HepG2 (cell line): Measurements from ENCODE around the gene ST13. TPM values are rescaled to one million over a fixed set of nuclear protein-coding genes. Genes with fewer than 3 reads are reported as not detected.

Experiments used
- ATAC-seq: fragments of 200-7000 bp; cut with Tn5 transposase; 3 replicates; pipeline ENCODE4 v1.9.1; 2020; ENCODE audit warnings: mild to moderate bottlenecking, moderate library complexity
- BruUV-seq: library from RNA; stranded (reverse); fragments of 400-500 nt; replicated peaks from 2 replicates; lab custom pipeline; 2021; lab: Mats Ljungman, UMichigan
- CTCF ChIA-PET: fragments of 300-600 bp; formaldehyde crosslinking; extraction: SDS; loops from one replicate; lab custom pipeline; 2021; ENCODE audit warnings: low total read pairs, inconsistent platforms, low intra/inter-chr PET ratio; lab: Yijun Ruan, JAX
- POLR2A ChIA-PET: fragments of 350-600 bp; sonication (Branson Sonifier 250); formaldehyde crosslinking; loops from one replicate; lab custom pipeline; 2020; ENCODE audit warnings: antibody characterized with exemption, inconsistent platforms; lab: Yijun Ruan, JAX
- DNase-seq: peaks from one replicate; pipeline ENCODE4 v3.0.0-alpha.2; 2015; ENCODE audit warnings: low spot score
- FAIRE-seq: peaks from 3 replicates; lab custom pipeline; 2011; peaks lifted over from hg19 to GRCh38; lab: Jason Lieb, UNC
- H2AFZ ChIP-seq: one replicate; pipeline ENCODE4 v1.6.1; 2011; ENCODE audit warnings: low read length, inconsistent platforms
- H3K27ac ChIP-seq: fragments of 300-600 bp; 3 replicates; pipeline ENCODE4 v1.8.0; 2011; ENCODE audit warnings: mixed run types, mild to moderate bottlenecking, mixed read lengths, low read length, inconsistent platforms; ENCODE audit not compliant: insufficient read depth; ENCODE audit errors: extremely low read length
- H3K27me3 ChIP-seq, 2 experiments: fragments of 200-600 bp in 1 of 2; 2 replicates in 1 of 2; 3 replicates in 1 of 2; pipeline versions ENCODE4 v1.6.0 to v1.8.0; 2011; ENCODE audit warnings: low read length in 2 of 2, mild to moderate bottlenecking in 2 of 2, moderate library complexity in 2 of 2, inconsistent platforms in 1 of 2; ENCODE audit not compliant: insufficient read depth in 2 of 2, control insufficient read depth in 1 of 2
- H3K36me3 ChIP-seq, 2 experiments: fragments of 200-600 bp in 1 of 2; replicated peaks in 1 of 2; 2 replicates in 1 of 2; 3 replicates in 1 of 2; pipeline versions ENCODE4 v1.5.1 to v1.8.0; 2011; ENCODE audit warnings: low read length in 2 of 2, inconsistent platforms in 1 of 2; ENCODE audit not compliant: insufficient read depth in 2 of 2, control insufficient read depth in 1 of 2
- H3K4me1 ChIP-seq: 2 replicates; pipeline ENCODE4 v1.5.1; 2012; ENCODE audit warnings: low read length, inconsistent platforms; ENCODE audit not compliant: insufficient read depth
- H3K4me2 ChIP-seq: 2 replicates; pipeline ENCODE4 v1.6.0; 2011; ENCODE audit warnings: low read depth, low read length, inconsistent platforms
- H3K4me3 ChIP-seq, 3 experiments: fragments of 200-600 bp in 1 of 3; sonication (generic), shearing (Covaris generic) in 1 of 3; replicated peaks in 1 of 3; 2 replicates each; pipeline ENCODE4 v1.5.1; 2011 to 2016; ENCODE audit warnings: low read length in 3 of 3, inconsistent platforms in 2 of 3, low read depth in 2 of 3, mild to moderate bottlenecking in 2 of 3, control low read depth in 1 of 3, mixed read lengths in 1 of 3; ENCODE audit not compliant: insufficient read depth in 1 of 3
- H3K79me2 ChIP-seq: one replicate; pipeline ENCODE4 v1.6.1; 2011; ENCODE audit warnings: low read length, inconsistent platforms; ENCODE audit not compliant: insufficient read depth
- H3K9ac ChIP-seq: 2 replicates; pipeline ENCODE4 v1.6.0; 2011; ENCODE audit warnings: mild to moderate bottlenecking, low read depth, low read length, inconsistent platforms; ENCODE audit not compliant: insufficient read depth
- H3K9me3 ChIP-seq: 2 replicates; pipeline ENCODE4 v1.5.1; 2012; ENCODE audit warnings: mild to moderate bottlenecking, low read length
- H4K20me1 ChIP-seq: 2 replicates; pipeline ENCODE4 v1.6.0; 2011; ENCODE audit warnings: inconsistent platforms, mild to moderate bottlenecking, low read length, moderate library complexity; ENCODE audit not compliant: insufficient read depth
- FOXJ3 ChIP-seq: sonication (generic); formaldehyde crosslinking; IDR thresholded peaks from 2 replicates; pipeline ENCODE4 v1.4.0; 2020; ENCODE audit warnings: missing genetic modification reagents, mild to moderate bottlenecking, borderline replicate concordance
- GMEB2 ChIP-seq: IDR thresholded peaks from 2 replicates; pipeline ENCODE4 v1.6.1; 2016; ENCODE audit warnings: missing biosample characterization, missing genetic modification reagents, low read depth
- HNF4G ChIP-seq, 2 experiments: sonication (generic) in 1 of 2; formaldehyde crosslinking in 1 of 2; IDR thresholded peaks; 2 replicates each; pipeline versions ENCODE4 v1.4.0 to v1.6.1; 2011 to 2020; ENCODE audit warnings: borderline replicate concordance in 2 of 2, low read depth in 2 of 2, mild to moderate bottlenecking in 2 of 2, low read length in 1 of 2, missing genetic modification reagents in 1 of 2, moderate library complexity in 1 of 2
- JARID2 ChIP-seq: sonication (generic); formaldehyde crosslinking; IDR thresholded peaks from 2 replicates; pipeline ENCODE4 v1.8.1; 2023; ENCODE audit warnings: missing genetic modification reagents, inconsistent platforms; ENCODE audit not compliant: insufficient replicate concordance
- KDM5B ChIP-seq: sonication (generic); formaldehyde crosslinking; IDR thresholded peaks from 2 replicates; pipeline ENCODE4 v1.4.0; 2020; ENCODE audit warnings: missing genetic modification reagents, mild to moderate bottlenecking, borderline replicate concordance
- KLF11 ChIP-seq: IDR thresholded peaks from 2 replicates; pipeline ENCODE4 v1.6.1; 2016; ENCODE audit warnings: missing compliant biosample characterization
- MYPOP ChIP-seq: sonication (generic); formaldehyde crosslinking; IDR thresholded peaks from 2 replicates; pipeline ENCODE4 v1.8.1; 2023; ENCODE audit warnings: mild to moderate bottlenecking, moderate library complexity, missing genetic modification reagents
- PHB2 ChIP-seq: fragments of 450-650 bp; IDR thresholded peaks from 2 replicates; pipeline ENCODE4 v1.6.1; 2018; ENCODE audit not compliant: partially characterized antibody
- SP5 ChIP-seq: IDR thresholded peaks from 2 replicates; pipeline ENCODE4 v1.6.1; 2016; ENCODE audit warnings: low read depth, borderline replicate concordance
- ZNF577 ChIP-seq: sonication (generic); formaldehyde crosslinking; IDR thresholded peaks from 2 replicates; pipeline ENCODE4 v1.4.0; 2020; ENCODE audit warnings: mild to moderate bottlenecking, low read depth, missing genetic modification reagents, borderline replicate concordance
- ZNF747 ChIP-seq: sonication (generic); formaldehyde crosslinking; IDR thresholded peaks from 2 replicates; pipeline ENCODE4 v1.8.1; 2023; ENCODE audit warnings: missing genetic modification reagents, mild to moderate bottlenecking, borderline replicate concordance
- ZNF766 ChIP-seq: sonication (generic); formaldehyde crosslinking; IDR thresholded peaks from 2 replicates; pipeline ENCODE4 v1.5.0; 2020; ENCODE audit warnings: missing genetic modification reagents, borderline replicate concordance
- WGBS: methylation state at CpG from one replicate; pipeline ENCODE4 v1.1.6; 2017; ENCODE audit warnings: low lambda C conversion rate; 5-methylcytosine and 5-hydroxymethylcytosine counted together
- in situ Hi-C: cut with HindIII; loops from 2 replicates; pipeline ENCODE4 v1.10.0; 2017; ENCODE audit warnings: low pct_unique_long_range_greater_than_20kb; ENCODE audit not compliant: extremely low pct_ligation_motif_present
- intact Hi-C: fragments of 100-400 bp; cut with micrococcal nuclease; formaldehyde crosslinking; loops from one replicate; pipeline ENCODE4 v1.10.0; 2022; ENCODE audit not compliant: unreplicated experiment
- polyA plus RNA-seq, 8 experiments: library from polyadenylated mRNA; depleted of rRNA in 3 of 8; stranded (reverse) in 7 of 8; unstranded in 1 of 8; fragments of >200 nt; fragmentation: Illumina TruSeq in 4 of 8; extraction: Trizol in 4 of 8; gene quantifications; 2 replicates each; pipeline versions ENCODE4 v1.2.1 to v1.2.3, GENCODE V29; 2011 to 2016; ENCODE audit warnings: low read depth in 4 of 8, missing spikeins in 1 of 8, mixed read lengths in 1 of 8; ENCODE audit not compliant: insufficient read depth in 1 of 8
- total RNA-seq, 5 experiments: library from RNA; depleted of rRNA; stranded (reverse); fragments of >200 nt; fragmentation: Illumina TruSeq; extraction: Trizol; gene quantifications; 2 replicates each; pipeline ENCODE4 v1.2.3, GENCODE V29; 2016; ENCODE audit warnings: low read depth in 1 of 5

ST13 gene
- total and polyA plus RNA-seq, 2 of the 13 experiments (the other 11 are each of a cell fraction or from before 2014, with no cell fraction given) = 110 to 274 TPM

- TF ChIP-seq KDM5B (CRISPR knock-in tag) = no peak
- TF ChIP-seq ZNF766 (CRISPR knock-in tag) = no peak
- TF ChIP-seq JARID2 (CRISPR knock-in tag) = no peak
- TF ChIP-seq, all 625 proteins: peak for 0
These were observed 51.2 kb downstream of the ST13 start (continued) for GRCh38 chr22:40805239-40805638.

- ATAC-seq (no peak), DNase-seq (no peak), FAIRE-seq (no peak)
- POLR2A ChIA-PET = no interaction called here
- Histone ChIP-seq H3K27me3 (no peaks in the 10 kb centered on the region), H3K36me3 (peaks cover 0 to 11% of the 10 kb centered on the region in 2 experiments; a peak in 1 of 5 replicates), H3K4me3 (no peak overlapping the region), H2AFZ (no peak overlapping the region), H3K79me2 (peaks cover 13% of the 10 kb centered on the region), H3K4me2 (no peak overlapping the region), H3K9ac (no peak overlapping the region), H4K20me1 (no peaks in the 10 kb centered on the region), H3K4me1 (peaks cover 16% of the 10 kb centered on the region), H3K27ac (no peak overlapping the region), H3K9me3 (no peaks in the 10 kb centered on the region)
- in situ Hi-C loops = no loop called here
- WGBS = 92% methylated on average over 1 of the region's 1 CpG
- no TSS peak for BruUV-seq
- CTCF ChIA-PET = no interaction called here
- TF ChIP-seq ZNF577 (no peak), PHB2 (no peak), SP5 (no peak), FOXJ3 (CRISPR knock-in tag) (no peak), GMEB2 (CRISPR knock-in tag) (no peak), MYPOP (CRISPR knock-in tag) (no peak), HNF4G (IDR thresholded peaks at IDR 0.05; ENCODE audit: borderline replicate concordance, low read depth, low read length) (no peak), HNF4G (CRISPR knock-in tag; IDR thresholded peaks at IDR 0.05; ENCODE audit: borderline replicate concordance, low read depth) (no peak), ZNF747 (CRISPR knock-in tag) (no peak), KLF11 (CRISPR knock-in tag) (no peak)
- intact Hi-C loops = no loop called here
These were observed 53.1 kb downstream of the ST13 start for GRCh38 chr22:40803321-40803720.
